HL-60 (cell line): ENCODE data around the gene SEBOX.

Source experiments
- GABPA ChIP-seq: IDR thresholded peaks from 2 replicates; pipeline ENCODE4 v1.6.1; 2012; ENCODE audit warnings: low read depth
- TF ChIP-seq, protein P1 (sequence below): IDR thresholded peaks from one replicate; pipeline ENCODE4 v1.5.1; 2011; ENCODE audit warnings: low read length, control low read depth, inconsistent platforms; ENCODE audit not compliant: insufficient read depth
- TF ChIP-seq, protein P2 (sequence below): IDR thresholded peaks from 2 replicates; pipeline ENCODE4 v1.6.1; 2012; ENCODE audit warnings: low read depth; ENCODE audit not compliant: insufficient replicate concordance

DNA sequence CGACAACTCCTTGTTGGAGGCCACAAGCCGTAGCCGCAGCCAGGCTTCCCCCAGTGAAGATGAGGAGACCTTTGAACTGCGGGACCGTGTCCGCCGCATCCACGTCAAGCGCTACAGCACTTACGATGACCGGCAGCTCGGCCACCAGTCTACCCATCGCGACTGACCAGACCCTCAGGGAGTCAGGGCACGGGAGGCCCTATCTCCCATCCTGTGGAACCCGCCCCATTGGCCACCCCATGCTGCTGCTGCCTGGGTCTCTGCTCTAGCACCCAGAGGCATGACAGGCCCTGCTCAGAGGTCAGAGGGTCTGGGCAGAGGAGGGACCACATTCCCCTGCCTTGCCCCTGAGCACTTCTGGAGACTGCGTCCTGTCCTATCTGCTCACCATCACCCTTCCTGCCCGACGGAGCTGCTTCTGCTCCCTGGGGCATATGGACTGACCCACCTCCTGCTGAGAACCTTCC lies 20.5 kb downstream of the SEBOX start:
- TF ChIP-seq, protein P1, sequence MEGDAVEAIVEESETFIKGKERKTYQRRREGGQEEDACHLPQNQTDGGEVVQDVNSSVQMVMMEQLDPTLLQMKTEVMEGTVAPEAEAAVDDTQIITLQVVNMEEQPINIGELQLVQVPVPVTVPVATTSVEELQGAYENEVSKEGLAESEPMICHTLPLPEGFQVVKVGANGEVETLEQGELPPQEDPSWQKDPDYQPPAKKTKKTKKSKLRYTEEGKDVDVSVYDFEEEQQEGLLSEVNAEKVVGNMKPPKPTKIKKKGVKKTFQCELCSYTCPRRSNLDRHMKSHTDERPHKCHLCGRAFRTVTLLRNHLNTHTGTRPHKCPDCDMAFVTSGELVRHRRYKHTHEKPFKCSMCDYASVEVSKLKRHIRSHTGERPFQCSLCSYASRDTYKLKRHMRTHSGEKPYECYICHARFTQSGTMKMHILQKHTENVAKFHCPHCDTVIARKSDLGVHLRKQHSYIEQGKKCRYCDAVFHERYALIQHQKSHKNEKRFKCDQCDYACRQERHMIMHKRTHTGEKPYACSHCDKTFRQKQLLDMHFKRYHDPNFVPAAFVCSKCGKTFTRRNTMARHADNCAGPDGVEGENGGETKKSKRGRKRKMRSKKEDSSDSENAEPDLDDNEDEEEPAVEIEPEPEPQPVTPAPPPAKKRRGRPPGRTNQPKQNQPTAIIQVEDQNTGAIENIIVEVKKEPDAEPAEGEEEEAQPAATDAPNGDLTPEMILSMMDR: no peak
- TF ChIP-seq, protein P2, sequence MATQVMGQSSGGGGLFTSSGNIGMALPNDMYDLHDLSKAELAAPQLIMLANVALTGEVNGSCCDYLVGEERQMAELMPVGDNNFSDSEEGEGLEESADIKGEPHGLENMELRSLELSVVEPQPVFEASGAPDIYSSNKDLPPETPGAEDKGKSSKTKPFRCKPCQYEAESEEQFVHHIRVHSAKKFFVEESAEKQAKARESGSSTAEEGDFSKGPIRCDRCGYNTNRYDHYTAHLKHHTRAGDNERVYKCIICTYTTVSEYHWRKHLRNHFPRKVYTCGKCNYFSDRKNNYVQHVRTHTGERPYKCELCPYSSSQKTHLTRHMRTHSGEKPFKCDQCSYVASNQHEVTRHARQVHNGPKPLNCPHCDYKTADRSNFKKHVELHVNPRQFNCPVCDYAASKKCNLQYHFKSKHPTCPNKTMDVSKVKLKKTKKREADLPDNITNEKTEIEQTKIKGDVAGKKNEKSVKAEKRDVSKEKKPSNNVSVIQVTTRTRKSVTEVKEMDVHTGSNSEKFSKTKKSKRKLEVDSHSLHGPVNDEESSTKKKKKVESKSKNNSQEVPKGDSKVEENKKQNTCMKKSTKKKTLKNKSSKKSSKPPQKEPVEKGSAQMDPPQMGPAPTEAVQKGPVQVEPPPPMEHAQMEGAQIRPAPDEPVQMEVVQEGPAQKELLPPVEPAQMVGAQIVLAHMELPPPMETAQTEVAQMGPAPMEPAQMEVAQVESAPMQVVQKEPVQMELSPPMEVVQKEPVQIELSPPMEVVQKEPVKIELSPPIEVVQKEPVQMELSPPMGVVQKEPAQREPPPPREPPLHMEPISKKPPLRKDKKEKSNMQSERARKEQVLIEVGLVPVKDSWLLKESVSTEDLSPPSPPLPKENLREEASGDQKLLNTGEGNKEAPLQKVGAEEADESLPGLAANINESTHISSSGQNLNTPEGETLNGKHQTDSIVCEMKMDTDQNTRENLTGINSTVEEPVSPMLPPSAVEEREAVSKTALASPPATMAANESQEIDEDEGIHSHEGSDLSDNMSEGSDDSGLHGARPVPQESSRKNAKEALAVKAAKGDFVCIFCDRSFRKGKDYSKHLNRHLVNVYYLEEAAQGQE: no peak
- no peak for TF ChIP-seq GABPA
